GM21390 (cell line): ENCODE measurements around the gene FAM174C.

Source experiments
- ATAC-seq: cut with Tn5 transposase; IDR thresholded peaks from one replicate; pipeline ENCODE4 v1.9.1; 2021; ENCODE audit not compliant: unreplicated experiment

Gene FAM174C

GRCh38 chr19:1260749-1261537 lies 14.4 kb upstream of the FAM174C start:
- peak; percentile 48 for ATAC-seq

- no peak for ATAC-seq
Observed at GRCh38 chr19:1261538-1261797, 13.9 kb upstream of the FAM174C start.

GRCh38 chr19:1261798-1262622 lies 13.3 kb upstream of the FAM174C start:
- no peak for ATAC-seq

GRCh38 chr19:1262623-1263123 lies 12.7 kb upstream of the FAM174C start:
- ATAC-seq, result no peak

GRCh38 chr19:1263188-1263587 lies 12.1 kb upstream of the FAM174C start:
- ATAC-seq, result no peak

GRCh38 chr19:1264801-1265614 lies 10.3 kb upstream of the FAM174C start:
- no peak for ATAC-seq

GRCh38 chr19:1265615-1266128 lies 9.7 kb upstream of the FAM174C start:
- ATAC-seq, result no peak

GRCh38 chr19:1266129-1266915 lies 9.0 kb upstream of the FAM174C start:
- ATAC-seq, result peak; percentile 24

GRCh38 chr19:1266916-1267476 lies 8.3 kb upstream of the FAM174C start:
- ATAC-seq, result peak; percentile 11

- ATAC-seq, result no peak
Observed at GRCh38 chr19:1267477-1268225, 7.7 kb upstream of the FAM174C start.

GRCh38 chr19:1268226-1269064 lies 6.9 kb upstream of the FAM174C start:
- no peak for ATAC-seq

- ATAC-seq, result peak; percentile 52
Observed at GRCh38 chr19:1269065-1269477, 6.3 kb upstream of the FAM174C start, which contains the start of gene CIRBP. Gene CIRBP (plus strand): TSS chr19:1269332. CDS start chr19:1270934, 1,602 bp downstream.

GRCh38 chr19:1269478-1270212 lies 5.7 kb upstream of the FAM174C start:
- peak; percentile 19 for ATAC-seq

GRCh38 chr19:1270213-1270853 lies 5.0 kb upstream of the FAM174C start:
- no peak for ATAC-seq

- no peak for ATAC-seq
Observed at GRCh38 chr19:1270854-1271527, 4.3 kb upstream of the FAM174C start.
